HEK293 (cell line): ENCODE measurements around the gene BRCA1.

Experiments
- CTCF ChIP-seq: fragments of 450-650 bp; formaldehyde crosslinking; IDR thresholded peaks from 2 replicates; pipeline ENCODE4 v1.5.1; 2016; ENCODE audit warnings: missing biosample characterization, missing genetic modification characterization
- KLF9 ChIP-seq: fragments of 450-650 bp; formaldehyde crosslinking; IDR thresholded peaks from 2 replicates; pipeline ENCODE4 v1.5.1; 2016; ENCODE audit warnings: missing biosample characterization, missing genetic modification characterization, low read depth
- ZNF239 ChIP-seq: fragments of 450-650 bp; formaldehyde crosslinking; IDR thresholded peaks from 2 replicates; pipeline ENCODE4 v1.5.1; 2016; ENCODE audit warnings: missing biosample characterization, missing genetic modification characterization
- ZNF24 ChIP-seq: fragments of 450-650 bp; formaldehyde crosslinking; IDR thresholded peaks from 2 replicates; pipeline ENCODE4 v1.5.1; 2016; ENCODE audit warnings: missing biosample characterization, missing genetic modification characterization
- ZNF416 ChIP-seq: fragments of 450-650 bp; formaldehyde crosslinking; IDR thresholded peaks from 2 replicates; pipeline ENCODE4 v1.5.1; 2016; ENCODE audit warnings: missing biosample characterization, missing genetic modification characterization
- ZNF521 ChIP-seq: fragments of 450-650 bp; formaldehyde crosslinking; IDR thresholded peaks from 2 replicates; pipeline ENCODE4 v1.5.1; 2017; ENCODE audit warnings: missing biosample characterization, mild to moderate bottlenecking, missing genetic modification characterization

- TF ChIP-seq ZNF416 (tag by site-specific recombination) (no peak), CTCF (no peak), KLF9 (tag by site-specific recombination) (no peak), ZNF521 (tag by site-specific recombination) (no peak), ZNF239 (tag by site-specific recombination) (no peak), ZNF24 (tag by site-specific recombination) (no peak)
Observed at GRCh38 chr17:43171586-43172487, 46.7 kb upstream of the BRCA1 start.
